Measurements from ENCODE around the gene ZNF79. TPM values are rescaled to one million over a fixed set of nuclear protein-coding genes. Genes with fewer than 3 reads are reported as not detected.
A peak's percentile ranks its signal among the peaks of the same experiment; 100 is the strongest.

Gene ZNF79
- total RNA-seq, 2 experiments from 2014 or later = 11.3 to 12.1 TPM

- Mint-ChIP-seq H3K4me1 (ENCODE audit: low read depth) (peaks cover 18% of the 10 kb centered on the region), H3K27ac (peak overlapping the region; percentile 53), H3K36me3 (ENCODE audit: low read depth) (no peaks in the 10 kb centered on the region), H3K27me3 (ENCODE audit: low read depth) (peaks cover 34% of the 10 kb centered on the region), H3K4me3 (peak overlapping the region; percentile 69), H3K9me3 (ENCODE audit: insufficient read depth) (no peaks in the 10 kb centered on the region)
- ATAC-seq (no peak), DNase-seq (no peak)
- ChIA-PET POLR2A (interaction anchor here (0.6 to 0.9 kb wide), 4 partner anchors 11 to 53 kb away, joined by 3 to 4 read pairs (median 4); partner anchors contain the start of genes LRSAM1 and RPL12), CTCF (interaction anchor here (0.8 to 3.4 kb wide), 4 partner anchors 11 to 185 kb away, joined by 3 to 15 read pairs (median 4); no protein-coding TSS in a partner anchor)
These were observed 25.3 kb upstream of the ZNF79 start for GRCh38 chr9:127398715-127399400.

- ChIA-PET POLR2A (interaction anchor here (0.6 to 0.8 kb wide), 2 partner anchors 29 to 54 kb away, joined by 3 to 4 read pairs; no protein-coding TSS in a partner anchor), CTCF (interaction anchor here (1.5 kb wide), 1 partner anchor 186 kb away, joined by 5 read pairs; no protein-coding TSS in a partner anchor)
- H3K27ac Mint-ChIP-seq = no peak overlapping the region
- no peaks in the 10 kb centered on the region for H3K36me3 Mint-ChIP-seq (ENCODE audit: low read depth)
- DNase-seq (no peak), ATAC-seq (no peak)
- H3K9me3 Mint-ChIP-seq (ENCODE audit: insufficient read depth) = no peaks in the 10 kb centered on the region
- H3K27me3 Mint-ChIP-seq (ENCODE audit: low read depth) = peaks cover 29% of the 10 kb centered on the region
- peaks cover 18% of the 10 kb centered on the region for H3K4me1 Mint-ChIP-seq (ENCODE audit: low read depth)
- H3K4me3 Mint-ChIP-seq = no peak overlapping the region
These were observed 24.4 kb upstream of the ZNF79 start for GRCh38 chr9:127399736-127400269.

- Mint-ChIP-seq H3K27ac (no peak overlapping the region), H3K4me3 (no peak overlapping the region), H3K9me3 (ENCODE audit: insufficient read depth) (no peaks in the 10 kb centered on the region), H3K27me3 (ENCODE audit: low read depth) (peaks cover 13% of the 10 kb centered on the region), H3K36me3 (ENCODE audit: low read depth) (no peaks in the 10 kb centered on the region), H3K4me1 (ENCODE audit: low read depth) (peaks cover 6% of the 10 kb centered on the region)
- ChIA-PET CTCF (interaction anchor here (0.7 kb wide), 1 partner anchor 21 kb away, joined by 3 read pairs; the partner anchor contains the start of gene ZNF79), POLR2A (interaction anchor here (1.0 kb wide), 1 partner anchor 49 kb away, joined by 5 read pairs; the partner anchor contains the start of genes LRSAM1 and RPL12)
- no peak for ATAC-seq
- no peak for DNase-seq
These were observed 21.6 kb upstream of the ZNF79 start for GRCh38 chr9:127402401-127403090.

- Mint-ChIP-seq H3K27ac (no peak overlapping the region), H3K27me3 (ENCODE audit: low read depth) (peaks cover 7% of the 10 kb centered on the region), H3K36me3 (ENCODE audit: low read depth) (no peaks in the 10 kb centered on the region), H3K4me3 (no peak overlapping the region), H3K4me1 (ENCODE audit: low read depth) (no peaks in the 10 kb centered on the region), H3K9me3 (ENCODE audit: insufficient read depth) (no peaks in the 10 kb centered on the region)
- ChIA-PET POLR2A (no interaction called here), CTCF (no interaction called here)
- ATAC-seq (no peak), DNase-seq (no peak)
These were observed 20.5 kb upstream of the ZNF79 start for GRCh38 chr9:127403507-127404192.

- DNase-seq = no peak
- CTCF ChIA-PET = no interaction called here
These were observed 19.6 kb upstream of the ZNF79 start for GRCh38 chr9:127404631-127405030.

GRCh38 chr9:127405344-127406125, 18.6 kb upstream of the ZNF79 start:
- CTCF ChIA-PET = no interaction called here
- no peaks in the 10 kb centered on the region for H3K27me3 Mint-ChIP-seq (ENCODE audit: low read depth)
- H3K4me3 Mint-ChIP-seq = no peak overlapping the region
- H3K27ac Mint-ChIP-seq = no peak overlapping the region
- no peak for ATAC-seq
- H3K9me3 Mint-ChIP-seq (ENCODE audit: insufficient read depth) = no peaks in the 10 kb centered on the region
- POLR2A ChIA-PET = interaction anchor here (0.6 kb wide), 1 partner anchor 426 kb away, joined by 3 read pairs; no protein-coding TSS in a partner anchor
- H3K4me1 Mint-ChIP-seq (ENCODE audit: low read depth) = no peaks in the 10 kb centered on the region
- no peak for DNase-seq
- no peaks in the 10 kb centered on the region for H3K36me3 Mint-ChIP-seq (ENCODE audit: low read depth)

More at GRCh38 chr9:127404631-127405030, 19.6 kb upstream of the ZNF79 start:
- H3K9me3 Mint-ChIP-seq (ENCODE audit: insufficient read depth) = no peaks in the 10 kb centered on the region
- no peak overlapping the region for H3K4me3 Mint-ChIP-seq
- H3K36me3 Mint-ChIP-seq (ENCODE audit: low read depth) = no peaks in the 10 kb centered on the region
- H3K27me3 Mint-ChIP-seq (ENCODE audit: low read depth) = peaks cover 2% of the 10 kb centered on the region
- POLR2A ChIA-PET = no interaction called here
- no peak for ATAC-seq
- H3K27ac Mint-ChIP-seq = no peak overlapping the region
- no peaks in the 10 kb centered on the region for H3K4me1 Mint-ChIP-seq (ENCODE audit: low read depth)

- Mint-ChIP-seq H3K4me1 (ENCODE audit: low read depth) (no peaks in the 10 kb centered on the region), H3K9me3 (ENCODE audit: insufficient read depth) (no peaks in the 10 kb centered on the region), H3K36me3 (ENCODE audit: low read depth) (no peaks in the 10 kb centered on the region), H3K27me3 (ENCODE audit: low read depth) (peaks cover under 1% of the 10 kb centered on the region), H3K4me3 (no peak overlapping the region), H3K27ac (no peak overlapping the region)
- DNase-seq (no peak), ATAC-seq (no peak)
- POLR2A ChIA-PET = interaction anchor here (0.6 kb wide), 1 partner anchor 44 kb away, joined by 3 read pairs; the partner anchor contains the start of genes LRSAM1 and RPL12
- CTCF ChIA-PET = interaction anchor here (0.7 to 1.4 kb wide), 3 partner anchors 10 to 661 kb away, joined by 3 to 5 read pairs (median 3); partner anchors contain the start of gene SLC2A8
These were observed 17.2 kb upstream of the ZNF79 start for GRCh38 chr9:127406799-127407491.

GRCh38 chr9:127407492-127407843, 16.7 kb upstream of the ZNF79 start:
- Mint-ChIP-seq H3K4me3 (no peak overlapping the region), H3K36me3 (ENCODE audit: low read depth) (no peaks in the 10 kb centered on the region), H3K27ac (no peak overlapping the region), H3K9me3 (ENCODE audit: insufficient read depth) (no peaks in the 10 kb centered on the region), H3K27me3 (ENCODE audit: low read depth) (peaks cover 2% of the 10 kb centered on the region), H3K4me1 (ENCODE audit: low read depth) (no peaks in the 10 kb centered on the region)
- CTCF ChIA-PET = interaction anchor here (0.7 to 1.4 kb wide), 3 partner anchors 11 to 662 kb away, joined by 3 to 5 read pairs (median 3); partner anchors contain the start of gene SLC2A8
- ATAC-seq = no peak
- DNase-seq = no peak
- POLR2A ChIA-PET = interaction anchor here (0.6 kb wide), 1 partner anchor 44 kb away, joined by 3 read pairs; the partner anchor contains the start of genes LRSAM1 and RPL12

GRCh38 chr9:127411122-127411521, 13.1 kb upstream of the ZNF79 start:
- H3K4me3 Mint-ChIP-seq = no peak overlapping the region
- ATAC-seq (no peak), DNase-seq (no peak)
- no peak overlapping the region for H3K27ac Mint-ChIP-seq
- POLR2A ChIA-PET = no interaction called here
- peaks cover 20% of the 10 kb centered on the region for H3K27me3 Mint-ChIP-seq (ENCODE audit: low read depth)
- H3K4me1 Mint-ChIP-seq (ENCODE audit: low read depth) = no peaks in the 10 kb centered on the region
- H3K36me3 Mint-ChIP-seq (ENCODE audit: low read depth) = no peaks in the 10 kb centered on the region
- no peaks in the 10 kb centered on the region for H3K9me3 Mint-ChIP-seq (ENCODE audit: insufficient read depth)
- CTCF ChIA-PET = no interaction called here

- Mint-ChIP-seq H3K27ac (no peak overlapping the region), H3K36me3 (ENCODE audit: low read depth) (no peaks in the 10 kb centered on the region), H3K27me3 (ENCODE audit: low read depth) (peaks cover 24% of the 10 kb centered on the region), H3K4me3 (no peak overlapping the region), H3K9me3 (ENCODE audit: insufficient read depth) (no peaks in the 10 kb centered on the region), H3K4me1 (ENCODE audit: low read depth) (no peaks in the 10 kb centered on the region)
- no peak for DNase-seq
- CTCF ChIA-PET = interaction anchor here (1.0 kb wide), 1 partner anchor 18 kb away, joined by 4 read pairs; the partner anchor contains the start of gene SLC2A8
- POLR2A ChIA-PET = interaction anchor here (0.9 kb wide), 1 partner anchor 9 kb away, joined by 3 read pairs; the partner anchor contains the start of gene ZNF79
- ATAC-seq = no peak
These were observed 9.0 kb upstream of the ZNF79 start for GRCh38 chr9:127415141-127415540.

All from activated CD8-positive, alpha-beta T cell treated with anti-CD3 and anti-CD28 coated beads, Interleukin-2, amount 10 ng/mL, durations not matched to agents 7 days and 5 days (primary cell).